PC-3 (cell line): ENCODE data around the gene SYNCRIP. TPM values are rescaled to one million over a fixed set of nuclear protein-coding genes. Genes with fewer than 3 reads are reported as not detected.

Source experiments
- ATAC-seq: fragments of 200-7000 bp; cut with Tn5 transposase; 2 replicates; pipeline ENCODE4 v1.9.1; 2020; ENCODE audit warnings: mild to moderate bottlenecking, moderate library complexity
- BruUV-seq: library from RNA; stranded (reverse); fragments of 400-500 nt; replicated peaks from 2 replicates; lab custom pipeline; 2021; lab: Mats Ljungman, UMichigan
- CTCF ChIA-PET: fragments of 300-600 bp; sonication (Branson Sonifier 250); formaldehyde crosslinking; loops from one replicate; lab custom pipeline; 2022; ENCODE audit warnings: antibody characterized with exemption; lab: Charles Lee
- POLR2A ChIA-PET: fragments of 300-600 bp; sonication (Branson Sonifier 250); formaldehyde crosslinking; loops from one replicate; lab custom pipeline; 2022; ENCODE audit warnings: antibody characterized with exemption; ENCODE audit not compliant: unreplicated experiment; lab: Charles Lee
- DNase-seq: peaks from one replicate; pipeline ENCODE4 v3.0.0-alpha.2; 2015
- H2AFZ ChIP-seq: fragments of 300-600 bp; sonication (generic); 2 replicates; pipeline ENCODE4 v1.6.0; 2016; ENCODE audit warnings: antibody characterized with exemption, low read length
- H3F3A ChIP-seq: fragments of 300-600 bp; sonication (generic); one replicate; pipeline ENCODE4 v1.6.0; 2017; ENCODE audit warnings: antibody characterized with exemption, low read length, control low read depth, mild to moderate bottlenecking; ENCODE audit not compliant: unreplicated experiment
- H3K27ac ChIP-seq: fragments of 300-600 bp; sonication (generic); 2 replicates; pipeline ENCODE4 v1.5.1; 2016; ENCODE audit warnings: mild to moderate bottlenecking, low read length
- H3K27me3 ChIP-seq: fragments of 300-600 bp; sonication (generic); 2 replicates; pipeline ENCODE4 v1.6.1; 2016; ENCODE audit warnings: low read length, mixed read lengths
- H3K36me3 ChIP-seq: fragments of 300-600 bp; sonication (generic); 2 replicates; pipeline ENCODE4 v1.6.1; 2016; ENCODE audit warnings: low read depth, mixed run types, low read length, mixed read lengths
- H3K4me1 ChIP-seq: fragments of 300-600 bp; sonication (generic); 2 replicates; pipeline ENCODE4 v1.5.1; 2016; ENCODE audit warnings: low read length; ENCODE audit not compliant: insufficient read depth
- H3K4me2 ChIP-seq: fragments of 300-600 bp; sonication (generic); 2 replicates; pipeline ENCODE4 v1.6.0; 2016; ENCODE audit warnings: low read length
- H3K4me3 ChIP-seq: fragments of 300-600 bp; sonication (generic); 2 replicates; pipeline ENCODE4 v1.5.1; 2016; ENCODE audit warnings: mild to moderate bottlenecking, low read length, mixed read lengths
- H3K79me2 ChIP-seq: fragments of 300-600 bp; sonication (generic); 2 replicates; pipeline ENCODE4 v1.6.1; 2017; ENCODE audit warnings: low read length, mixed read lengths
- H3K9ac ChIP-seq: fragments of 300-600 bp; sonication (generic); 2 replicates; pipeline ENCODE4 v1.6.0; 2016; ENCODE audit warnings: mild to moderate bottlenecking, low read length
- H3K9me2 ChIP-seq: fragments of 300-600 bp; sonication (generic); replicated peaks from 2 replicates; pipeline ENCODE4 v1.6.1; 2016; ENCODE audit warnings: mixed run types, low read length, mixed read lengths
- H3K9me3 ChIP-seq: fragments of 300-600 bp; sonication (generic); 2 replicates; pipeline ENCODE4 v1.6.1; 2016; ENCODE audit warnings: low read length, mixed read lengths
- H4K20me1 ChIP-seq: fragments of 300-600 bp; sonication (generic); 2 replicates; pipeline ENCODE4 v1.6.1; 2016; ENCODE audit warnings: low read length, mixed read lengths
- CTCF ChIP-seq: fragments of 300-600 bp; sonication (generic); conservative IDR thresholded peaks from 2 replicates; pipeline ENCODE4 v1.5.1; 2017; ENCODE audit warnings: antibody characterized with exemption, low read depth, mild to moderate bottlenecking, low read length
- EZH2 ChIP-seq: fragments of 300-600 bp; sonication (generic); IDR thresholded peaks from one replicate; pipeline ENCODE4 v1.6.1; 2017; ENCODE audit warnings: antibody characterized with exemption, mild to moderate bottlenecking, low read length; ENCODE audit not compliant: unreplicated experiment
- EZH2phosphoT487 ChIP-seq: fragments of 300-600 bp; sonication (generic); IDR thresholded peaks from 2 replicates; pipeline ENCODE4 v1.6.1; 2018; ENCODE audit warnings: mild to moderate bottlenecking, antibody characterized with exemption, low read length, borderline replicate concordance
- intact Hi-C: fragments of 100-400 bp; cut with micrococcal nuclease; formaldehyde crosslinking; loops from 2 replicates; pipeline ENCODE4 v1.9.0; 2023
- total RNA-seq: library from RNA; depleted of rRNA; stranded (reverse); fragments of >200 nt; gene quantifications from 2 replicates; pipeline ENCODE4 v1.2.3, GENCODE V29; 2014

Gene SYNCRIP
- total RNA-seq, 1 experiment from 2014 or later = 63.8 TPM

DNA sequence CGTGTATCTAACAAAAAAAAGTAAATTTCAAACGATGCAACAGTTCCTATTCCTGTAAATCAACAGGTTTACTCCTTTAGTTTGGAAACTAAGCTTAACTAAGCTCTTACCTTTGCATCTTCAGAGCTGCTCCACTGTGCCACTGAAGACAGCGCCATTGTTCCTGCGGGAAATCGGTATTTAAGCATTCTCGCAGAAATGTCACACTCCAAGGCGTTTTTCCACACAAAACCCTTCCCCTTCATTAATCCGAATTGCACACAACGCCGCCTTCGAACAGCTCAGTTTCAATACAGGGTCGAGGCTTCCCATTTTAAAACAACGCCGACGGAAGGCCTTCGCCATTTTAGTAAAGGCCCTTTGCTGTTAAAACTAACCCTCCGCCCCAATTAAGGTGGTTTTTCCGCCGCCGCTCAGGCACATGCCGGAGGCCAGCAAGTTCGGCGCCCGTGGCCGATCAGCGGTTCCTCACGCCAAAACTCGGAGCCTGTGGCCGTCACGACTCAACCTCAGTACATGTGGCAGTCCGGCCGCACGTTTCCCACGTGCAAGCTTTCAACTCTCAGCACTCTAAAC lies 35.4 kb upstream of the SYNCRIP start:
- ATAC-seq = no peak; the same call in 1 of the 2 replicates
- intact Hi-C loops = loop anchor here (1.0 to 10.0 kb wide), 3 partner anchors 35 to 83 kb away; partner anchors contain the start of gene SNX14
- Histone ChIP-seq H4K20me1 (peaks cover 47% of the 10 kb centered on the region), H3F3A (peaks cover 3% of the 10 kb centered on the region), H2AFZ (no peak overlapping the region), H3K4me2 (peak overlapping the region; percentile 98), H3K9me2 (no peaks in the 10 kb centered on the region), H3K27me3 (no peaks in the 10 kb centered on the region), H3K9me3 (no peaks in the 10 kb centered on the region), H3K9ac (peak overlapping the region; percentile 93), H3K4me3 (peak overlapping the region; percentile 99), H3K27ac (no peak overlapping the region), H3K79me2 (peaks cover 74% of the 10 kb centered on the region), H3K36me3 (peaks cover 33% of the 10 kb centered on the region), H3K4me1 (peaks cover 25% of the 10 kb centered on the region)
- POLR2A ChIA-PET = interaction anchor here (0.6 to 1.5 kb wide), 6 partner anchors 34 to 508 kb away, joined by 3 to 60 read pairs (median 4); partner anchors contain the start of gene SYNCRIP
- TSS peak; percentile 73 for BruUV-seq
- TF ChIP-seq CTCF (no peak), EZH2 (no peak), EZH2phosphoT487 (no peak)
- CTCF ChIA-PET = no interaction called here
- peak; percentile 1 for DNase-seq

DNA sequence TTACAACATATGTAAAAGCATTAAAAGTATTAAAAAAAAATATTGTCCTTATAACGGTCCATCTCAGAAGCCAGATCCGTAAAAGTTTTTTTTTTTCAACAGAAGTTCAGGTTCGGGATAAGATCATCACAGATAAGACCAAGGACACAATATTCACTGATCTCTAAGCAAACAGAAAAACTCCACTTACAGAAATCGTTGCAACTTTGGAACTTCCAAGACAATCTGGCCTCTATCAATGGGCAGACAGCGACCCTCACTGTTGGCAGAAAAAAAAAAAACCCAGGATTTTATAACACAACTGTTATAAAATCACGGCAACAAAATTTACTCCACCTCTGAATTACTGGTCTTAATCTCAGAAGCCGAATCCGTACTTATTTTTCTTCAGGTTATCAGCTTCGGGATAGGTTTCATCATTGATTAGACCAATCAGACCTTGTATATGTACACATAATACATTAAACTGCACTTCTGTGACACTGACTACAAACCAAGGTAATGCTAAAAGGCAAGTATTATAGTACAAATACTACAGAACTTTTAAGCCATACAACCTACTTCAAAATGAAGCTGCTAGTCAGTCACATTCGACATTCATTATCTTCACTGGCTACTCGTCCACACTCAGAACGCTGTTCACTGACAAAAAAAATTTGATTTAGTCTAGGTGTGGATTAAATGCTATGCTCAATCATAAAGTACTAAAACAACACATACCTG lies 34.7 kb upstream of the SYNCRIP start:
- Histone ChIP-seq H3K79me2 (peaks cover 74% of the 10 kb centered on the region), H3K9me2 (no peaks in the 10 kb centered on the region), H3K27me3 (no peaks in the 10 kb centered on the region), H3K4me2 (peak overlapping the region; percentile 98), H3F3A (peaks cover 3% of the 10 kb centered on the region), H3K27ac (no peak overlapping the region), H2AFZ (no peak overlapping the region), H3K4me3 (peak overlapping the region; percentile 99), H4K20me1 (peaks cover 47% of the 10 kb centered on the region), H3K4me1 (peaks cover 25% of the 10 kb centered on the region), H3K9me3 (no peaks in the 10 kb centered on the region), H3K36me3 (peaks cover 33% of the 10 kb centered on the region), H3K9ac (peak overlapping the region; percentile 93)
- intact Hi-C loops = loop anchor here (10.0 kb wide), 1 partner anchor 83 kb away; the partner anchor contains the start of gene SNX14
- BruUV-seq = no TSS peak
- ChIA-PET POLR2A (interaction anchor here (0.6 kb wide), 1 partner anchor 81 kb away, joined by 5 read pairs; no protein-coding TSS in a partner anchor), CTCF (interaction anchor here (0.7 kb wide), 1 partner anchor 33 kb away, joined by 5 read pairs; no protein-coding TSS in a partner anchor)
- ATAC-seq (no peak), DNase-seq (no peak)
- TF ChIP-seq EZH2 (no peak), EZH2phosphoT487 (no peak), CTCF (no peak)
